LNCaP clone FGC (cell line): ENCODE measurements around the gene LTN1.
"Not testable (repeated sequence)": the region's sequence is repeated elsewhere in the genome, so short reads cannot be mapped to it uniquely, and the experiment has no call there.

Source experiments
- DNase-seq: peaks from one replicate; pipeline ENCODE4 v3.0.0-alpha.2; 2011; ENCODE audit warnings: low read depth
- H3K4me3 ChIP-seq: 2 replicates; pipeline ENCODE4 v1.5.1; 2011; ENCODE audit warnings: mild to moderate bottlenecking, low read depth, low read length, control low read depth
- CTCF ChIP-seq: IDR thresholded peaks from 2 replicates; pipeline ENCODE4 v1.5.1; 2012; ENCODE audit warnings: mild to moderate bottlenecking; ENCODE audit not compliant: control insufficient read depth, insufficient read depth; ENCODE audit errors: extremely low read depth

The LTN1 gene

GRCh38 chr21:29025328-29025713 lies 32.6 kb upstream of the LTN1 start:
- no peak for DNase-seq
- peak overlapping the region; percentile 94 for H3K4me3 ChIP-seq
- TF ChIP-seq CTCF, result no peak

- no peak for TF ChIP-seq CTCF
- peak; percentile 98 for DNase-seq
- peak within 1 kb of the TSS; percentile 94 for H3K4me3 ChIP-seq
Measured at GRCh38 chr21:29024474-29025327, 32.0 kb upstream of the LTN1 start, which contains the start of gene USP16. Gene USP16 (plus strand): TSS chr21:29024668. CDS start chr21:29027914, 3,246 bp downstream.

- no peak for DNase-seq
- no peak for TF ChIP-seq CTCF
- no peak overlapping the region for H3K4me3 ChIP-seq
Measured at GRCh38 chr21:29022166-29022565, 29.5 kb upstream of the LTN1 start.

- TF ChIP-seq CTCF, result no peak
- DNase-seq, result no peak
- H3K4me3 ChIP-seq, result peak overlapping the region; percentile 74
Measured at GRCh38 chr21:29018540-29018939, 25.9 kb upstream of the LTN1 start.

GRCh38 chr21:29017639-29018237 lies 25.1 kb upstream of the LTN1 start:
- no peak for TF ChIP-seq CTCF
- peak overlapping the region; percentile 74 for H3K4me3 ChIP-seq
- no peak for DNase-seq

- DNase-seq, H3K4me3 ChIP-seq: not testable (repeated sequence)
Measured at GRCh38 chr21:29011236-29011635, 18.6 kb upstream of the LTN1 start.

- TF ChIP-seq CTCF, result no peak
- no peak for DNase-seq
- H3K4me3 ChIP-seq, result no peak overlapping the region
Measured at GRCh38 chr21:29008367-29008766, 15.7 kb upstream of the LTN1 start.
